Testis (tissue), 3 donors: ENCODE measurements around the gene CDKAL1. TPM values are rescaled to one million over a fixed set of nuclear protein-coding genes. Genes with fewer than 3 reads are reported as not detected.

Experiments used
- DNase-seq: peaks from one replicate; pipeline ENCODE4 v3.0.0-alpha.2; 2019
- H3K27ac ChIP-seq, 2 donors: fragments of 200-600 bp; sonication (generic); one replicate each; pipeline ENCODE4 v1.5.1; 2019
- H3K27me3 ChIP-seq: fragments of 200-600 bp; sonication (generic); one replicate; pipeline ENCODE4 v1.5.1; 2019
- H3K36me3 ChIP-seq: fragments of 200-600 bp; sonication (generic); one replicate; pipeline ENCODE4 v1.5.1; 2017; ENCODE audit warnings: low read depth; ENCODE audit errors: missing control alignments
- H3K4me1 ChIP-seq: fragments of 200-600 bp; sonication (generic); one replicate; pipeline ENCODE4 v1.5.1; 2019
- H3K4me3 ChIP-seq, 2 donors: fragments of 200-600 bp; sonication (generic); one replicate each; pipeline ENCODE4 v1.5.1; 2017 to 2019
- H3K9me3 ChIP-seq: fragments of 200-600 bp; sonication (generic); one replicate; pipeline ENCODE4 v1.5.1; 2017
- CTCF ChIP-seq, 3 experiments: fragments of 450-650 bp in 2 of 3; fragments of 200-600 bp in 1 of 3; sonication (generic) in 1 of 3; IDR thresholded peaks; one replicate each; pipeline ENCODE4 v1.5.1; 2016 to 2019; ENCODE audit warnings: antibody characterized with exemption in 3 of 3, mild to moderate bottlenecking in 2 of 3, moderate library complexity in 1 of 3
- POLR2A ChIP-seq: fragments of 450-650 bp; IDR thresholded peaks from one replicate; pipeline ENCODE4 v1.6.1; 2017; ENCODE audit warnings: antibody characterized with exemption, mild to moderate bottlenecking, moderate library complexity
- WGBS, 2 donors: methylation state at CpG; one replicate each; pipeline ENCODE4 v1.1.5; 2018; 5-methylcytosine and 5-hydroxymethylcytosine counted together
- intact Hi-C: fragments of 100-400 bp; cut with DNase I; formaldehyde crosslinking; loops from one replicate; pipeline ENCODE4 v1.15.1; 2023; ENCODE audit warnings: low total_unique reads
- polyA plus RNA-seq: library from polyadenylated mRNA; stranded (reverse); fragments of 350-450 nt; fragmentation: Illumina TruSeq; extraction: RNeasy Lipid Tissue Mini Kit (QIAGEN cat#74804); gene quantifications from one replicate; pipeline ENCODE4 v1.2.3, GENCODE V29; 2014; ENCODE audit warnings: low read depth, low replicate concordance; ENCODE audit not compliant: insufficient read depth
- total RNA-seq, 2 donors: library from RNA; depleted of rRNA; stranded (reverse); fragments of >200 nt; gene quantifications; one replicate each; pipeline ENCODE4 v1.2.3, GENCODE V29; 2016

Gene CDKAL1
- total and polyA plus RNA-seq, 3 donors from 2014 or later, result 11.1 to 18.5 (median 16.1) TPM

GRCh38 chr6:20875369-20875963 is 341.2 kb downstream of the CDKAL1 start:
- no peaks in the 10 kb centered on the region for H3K27me3 ChIP-seq
- 52 to 63% methylated on average over 1 of the region's 1 CpG for WGBS, 2 donors
- H3K9me3 ChIP-seq, result no peaks in the 10 kb centered on the region
- TF ChIP-seq CTCF (IDR thresholded peaks at IDR 0.05) (no peak), POLR2A (no peak)
- intact Hi-C loops, result no loop called here
- H3K27ac ChIP-seq, result no peak overlapping the region
- H3K36me3 ChIP-seq, result no peaks in the 10 kb centered on the region
- H3K4me3 ChIP-seq, result no peak overlapping the region
- H3K4me1 ChIP-seq, result no peaks in the 10 kb centered on the region
- peak; percentile 26 for DNase-seq

GRCh38 chr6:20876036-20876435 is 341.8 kb downstream of the CDKAL1 start:
- DNase-seq, result no peak
- intact Hi-C loops, result no loop called here
- no peaks in the 10 kb centered on the region for H3K9me3 ChIP-seq

GRCh38 chr6:20876561-20876960 is 342.3 kb downstream of the CDKAL1 start:
- no peak overlapping the region for H3K4me3 ChIP-seq
- WGBS, 2 donors, result 90 to 95% methylated on average over 2 of the region's 2 CpGs
- H3K27me3 ChIP-seq, result no peaks in the 10 kb centered on the region

More at GRCh38 chr6:20876036-20876435, 341.8 kb downstream of the CDKAL1 start:
- TF ChIP-seq POLR2A (no peak), CTCF (IDR thresholded peaks at IDR 0.05) (no peak)
- Histone ChIP-seq H3K36me3 (no peaks in the 10 kb centered on the region), H3K4me3 (no peak overlapping the region), H3K27me3 (no peaks in the 10 kb centered on the region), H3K4me1 (no peaks in the 10 kb centered on the region), H3K27ac (no peak overlapping the region)
- 77 to 84% methylated on average over 2 of the region's 2 CpGs for WGBS, 2 donors

GRCh38 chr6:20877008-20877937 is 343.0 kb downstream of the CDKAL1 start:
- Histone ChIP-seq H3K27me3 (no peaks in the 10 kb centered on the region), H3K36me3 (no peaks in the 10 kb centered on the region), H3K9me3 (no peaks in the 10 kb centered on the region), H3K27ac (no peak overlapping the region), H3K4me3 (no peak overlapping the region), H3K4me1 (no peaks in the 10 kb centered on the region)
- 81 to 85% methylated on average over 6 of the region's 6 CpGs for WGBS, 2 donors
- DNase-seq, result no peak
- TF ChIP-seq POLR2A (no peak), CTCF (IDR thresholded peaks at IDR 0.05) (no peak)
- intact Hi-C loops, result no loop called here

More at GRCh38 chr6:20876561-20876960, 342.3 kb downstream of the CDKAL1 start:
- no peak for DNase-seq
- Histone ChIP-seq H3K27ac (no peak overlapping the region), H3K4me1 (no peaks in the 10 kb centered on the region), H3K9me3 (no peaks in the 10 kb centered on the region), H3K36me3 (no peaks in the 10 kb centered on the region)
- intact Hi-C loops, result no loop called here
- no peak for TF ChIP-seq CTCF (IDR thresholded peaks at IDR 0.05)
- TF ChIP-seq POLR2A, result no peak
